DMS153 treated with DMSO at 0.1 percent for 48 hours (cell line): Measurements from ENCODE around the gene ARL3.
"Not testable (repeated sequence)": the region's sequence is repeated elsewhere in the genome, so short reads cannot be mapped to it uniquely, and the experiment has no call there.

ENCODE experiments used
- DNase-seq: peaks from one replicate; lab custom pipeline; 2025; ENCODE audit not compliant: unreplicated experiment; lab: John Stamatoyannopoulos, UW

The ARL3 gene

DNA sequence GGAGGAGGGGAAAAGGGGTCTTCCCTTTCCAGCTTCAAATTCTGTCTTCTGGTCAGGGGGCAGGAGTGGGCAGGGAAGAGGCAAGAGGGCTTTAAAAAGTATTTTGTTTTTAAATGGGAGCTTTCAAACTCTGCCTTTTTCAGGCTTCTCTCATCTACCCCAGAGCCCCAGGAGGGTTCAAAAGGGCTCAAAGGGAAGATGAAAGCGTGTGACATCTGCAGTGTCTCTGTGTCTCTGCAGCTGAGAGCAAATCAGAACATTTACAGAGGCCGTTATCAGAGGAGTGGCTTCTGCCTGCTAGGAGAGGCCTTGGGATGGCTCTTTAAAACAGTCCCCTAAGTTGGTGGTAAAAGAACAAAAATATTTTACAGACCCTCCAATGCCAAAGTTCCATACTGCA, 39.6 kb downstream of the ARL3 start:
- DNase-seq, result no peak

GRCh38 chr10:102673819-102674511, 40.2 kb downstream of the ARL3 start:
- DNase-seq, result peak; percentile 34

DNA sequence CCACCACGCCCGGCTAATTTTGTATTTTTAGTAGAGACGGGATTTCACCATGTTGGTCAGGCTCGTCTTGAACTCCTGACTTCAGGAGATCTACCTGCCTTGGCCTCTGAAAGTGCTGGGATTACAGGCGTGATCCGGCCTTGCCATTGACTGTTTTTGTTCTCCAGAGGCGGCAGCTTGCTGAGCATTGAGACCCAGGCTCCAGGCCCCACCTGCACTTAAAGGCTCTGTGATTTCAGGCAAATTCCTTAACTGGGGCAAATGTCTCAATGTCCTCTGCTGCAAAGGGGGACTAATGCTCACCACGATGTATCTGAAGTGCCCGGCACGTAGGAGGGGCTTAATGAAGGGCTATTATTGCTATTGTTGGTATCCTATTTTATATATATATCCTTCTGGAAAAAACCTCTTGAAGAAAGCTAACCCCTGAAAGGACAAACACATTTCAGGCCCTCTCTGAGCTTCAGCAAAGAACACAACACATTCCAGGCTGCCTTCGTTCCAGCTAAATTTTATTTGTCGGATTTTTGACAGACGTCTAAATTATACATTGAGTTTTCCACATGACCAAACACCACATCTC, 40.9 kb downstream of the ARL3 start:
- DNase-seq, result no peak

GRCh38 chr10:102670871-102671434, 43.2 kb downstream of the ARL3 start:
- DNase-seq, result no peak

- DNase-seq, result no peak
Observed at GRCh38 chr10:102670065-102670670, 44.0 kb downstream of the ARL3 start.

- no peak for DNase-seq
Observed at GRCh38 chr10:102669206-102670064, 44.8 kb downstream of the ARL3 start.

GRCh38 chr10:102668326-102669107, 45.7 kb downstream of the ARL3 start:
- DNase-seq, result no peak

GRCh38 chr10:102667411-102667810, 46.8 kb downstream of the ARL3 start:
- not testable (repeated sequence) for DNase-seq

DNA sequence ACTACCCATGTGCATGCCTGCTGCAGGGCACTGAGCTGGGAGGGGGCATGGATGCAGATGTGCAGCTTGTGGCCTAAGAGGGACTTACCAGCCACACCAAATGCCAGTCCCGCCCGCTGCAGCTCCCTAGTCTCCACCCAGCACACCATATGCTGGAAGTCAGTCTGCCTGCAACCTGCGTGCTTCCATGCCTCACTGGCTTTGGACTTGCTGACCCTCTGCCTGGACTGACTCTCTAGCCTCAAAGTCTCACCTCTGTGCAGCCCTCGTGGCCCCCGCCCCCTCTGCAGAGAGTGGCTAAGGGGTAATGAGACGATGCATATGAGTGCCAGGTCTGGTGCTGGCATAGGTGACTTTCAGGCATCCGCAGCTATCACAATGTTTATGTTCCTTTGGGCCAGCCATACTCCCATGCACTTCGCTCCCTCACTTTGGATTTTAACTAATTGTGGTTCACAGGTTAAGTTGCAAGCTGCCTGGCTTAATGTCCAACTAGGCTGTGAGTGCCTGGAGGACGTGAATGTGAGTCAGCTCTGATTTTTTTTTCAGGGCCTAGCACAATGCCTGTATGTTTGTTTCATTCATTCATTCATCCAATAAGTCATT, 48.2 kb downstream of the ARL3 start:
- DNase-seq, result no peak

GRCh38 chr10:102661658-102662028, 52.6 kb downstream of the ARL3 start:
- no peak for DNase-seq

DNA sequence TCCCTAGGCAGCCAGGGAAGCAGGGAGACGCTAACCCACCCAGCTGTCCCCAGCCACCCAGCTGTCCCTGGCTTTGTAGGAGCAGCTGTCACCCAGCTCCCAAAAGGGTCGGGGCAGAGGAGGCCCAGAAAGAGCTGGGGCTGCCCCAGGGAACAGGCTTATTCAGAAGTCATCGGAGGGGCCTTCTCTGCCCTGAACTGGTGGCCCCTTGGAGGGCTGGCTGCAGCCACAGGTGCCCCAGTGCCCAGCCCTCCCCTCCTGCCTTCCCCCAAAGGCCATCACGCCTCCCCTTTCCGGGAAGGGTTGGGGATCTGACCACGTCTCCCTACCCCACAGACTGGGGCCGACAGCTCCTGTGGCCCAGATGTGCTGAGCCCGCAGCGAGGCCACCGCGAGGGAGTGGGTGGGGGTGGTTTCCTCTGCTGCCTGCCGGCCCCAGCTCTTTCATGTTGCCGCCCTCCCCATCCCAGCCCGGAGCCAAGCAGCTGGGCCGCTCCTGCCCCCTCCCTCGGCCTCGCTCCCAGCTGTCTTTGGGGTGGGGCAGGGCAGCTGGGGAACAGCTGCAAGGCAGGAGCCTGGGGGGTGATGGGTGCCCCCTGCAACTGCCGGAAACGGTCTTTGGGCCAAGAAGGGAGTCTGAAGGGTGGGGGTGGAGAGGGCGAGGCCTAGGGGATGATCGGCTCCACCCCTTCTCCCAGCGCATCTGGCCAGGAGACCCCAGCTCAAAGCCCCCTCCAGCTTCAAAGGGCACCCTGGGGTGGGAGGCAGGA, 53.1 kb downstream of the ARL3 start:
- DNase-seq, result no peak

DNA sequence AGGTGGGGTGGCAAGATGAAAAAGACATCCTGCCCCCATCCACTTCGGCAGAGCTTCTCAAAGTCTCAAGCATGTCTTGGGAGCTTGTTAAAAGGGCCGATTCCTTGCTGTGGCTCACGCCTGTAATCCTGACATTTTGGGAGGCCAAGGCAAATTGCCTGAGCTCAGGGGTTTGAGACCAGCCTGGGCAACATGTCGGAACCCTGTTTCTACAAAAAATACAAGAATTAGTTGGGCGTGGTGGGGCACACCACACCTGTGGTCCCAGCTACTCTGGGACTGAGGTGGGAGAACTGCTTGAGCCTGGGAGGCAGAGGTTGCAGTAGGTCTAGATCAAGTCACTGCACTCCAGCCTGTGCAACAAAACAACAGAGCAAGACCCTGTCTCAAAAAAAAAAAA, 55.4 kb downstream of the ARL3 start:
- DNase-seq, result no peak

- no peak for DNase-seq
Observed at GRCh38 chr10:102657984-102658724, 56.0 kb downstream of the ARL3 start.

DNA sequence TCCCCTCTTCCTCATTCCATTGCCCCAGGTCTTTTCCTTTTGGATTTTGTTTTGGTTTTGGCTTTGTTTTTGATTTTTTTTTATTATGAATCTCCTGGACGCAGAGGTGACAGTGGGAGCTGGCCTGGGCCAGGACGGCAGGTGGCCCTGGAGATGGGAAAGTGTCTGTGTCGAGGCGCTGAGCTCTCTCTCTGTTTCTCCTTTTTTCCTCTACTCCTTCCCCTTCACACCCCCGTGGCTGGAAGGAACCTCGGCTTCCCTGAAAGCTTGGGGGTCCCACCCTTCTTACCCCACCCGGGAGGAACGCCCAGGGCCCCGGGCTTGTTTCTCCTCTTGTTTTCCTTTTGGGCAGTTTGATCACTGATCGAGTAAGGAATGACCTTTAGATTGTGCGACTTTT, 56.7 kb downstream of the ARL3 start:
- DNase-seq, result no peak

- DNase-seq, result no peak
Observed at GRCh38 chr10:102656791-102657371, 57.3 kb downstream of the ARL3 start.

DNA sequence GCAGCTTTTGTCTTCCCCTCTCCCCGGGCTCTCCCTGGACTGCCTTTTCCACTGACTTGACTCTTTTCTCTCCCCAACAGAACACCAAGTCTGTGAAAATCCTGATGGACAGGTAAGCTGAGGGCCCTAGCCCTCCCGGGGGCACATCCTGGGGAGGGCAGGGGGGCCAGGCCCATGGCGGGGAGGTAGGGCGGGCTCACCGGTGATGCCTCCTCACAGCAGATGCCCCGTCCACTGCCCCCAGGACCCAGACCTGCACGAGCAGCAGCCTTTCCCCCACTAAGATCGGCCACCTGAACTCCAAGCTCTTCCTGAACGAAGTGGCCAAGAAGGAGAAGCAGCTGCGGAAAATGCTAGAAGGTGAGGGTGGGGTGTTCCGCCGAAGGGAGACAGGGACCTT, 58.2 kb downstream of the ARL3 start:
- DNase-seq, result no peak

DNA sequence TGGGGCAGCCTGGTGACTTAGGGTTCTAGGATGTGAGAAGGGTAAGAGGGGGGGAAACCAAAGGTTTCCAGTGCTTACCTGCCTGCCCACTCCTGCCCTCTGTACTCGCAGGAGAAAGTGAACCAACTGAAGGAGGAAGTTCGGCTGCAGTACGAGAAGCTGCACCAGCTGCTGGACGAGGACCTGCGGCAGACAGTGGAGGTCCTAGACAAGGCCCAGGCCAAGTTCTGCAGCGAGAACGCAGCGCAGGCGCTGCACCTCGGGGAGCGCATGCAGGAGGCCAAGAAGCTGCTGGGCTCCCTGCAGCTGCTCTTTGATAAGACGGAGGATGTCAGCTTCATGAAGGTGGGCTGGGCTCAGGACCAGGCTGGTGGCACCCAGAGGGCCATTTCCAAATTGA, 59.2 kb downstream of the ARL3 start:
- no peak for DNase-seq

- DNase-seq, result no peak
Observed at GRCh38 chr10:102654566-102654965, 59.6 kb downstream of the ARL3 start.
